Endodermal cell (in vitro differentiated cells): ENCODE data around the gene UFD1. TPM values are rescaled to one million over a fixed set of nuclear protein-coding genes. Genes with fewer than 3 reads are reported as not detected.

Experiments
- DNase-seq: peaks from one replicate; pipeline ENCODE4 v3.0.0-alpha.2; 2017
- H3K27ac ChIP-seq: 2 replicates; pipeline ENCODE4 v1.5.1; 2013; ENCODE audit warnings: mild to moderate bottlenecking, low read depth, low read length, moderate library complexity
- H3K27me3 ChIP-seq: 2 replicates; pipeline ENCODE4 v1.6.1; 2013; ENCODE audit warnings: mild to moderate bottlenecking, low read length, moderate library complexity; ENCODE audit not compliant: insufficient read depth, control insufficient read depth, poor library complexity, severe bottlenecking
- H3K36me3 ChIP-seq: 2 replicates; pipeline ENCODE4 v1.7.0; 2013; ENCODE audit warnings: mild to moderate bottlenecking, low read length, moderate library complexity; ENCODE audit not compliant: control insufficient read depth, insufficient read depth
- H3K4me1 ChIP-seq: one replicate; pipeline ENCODE4 v1.7.0; 2013; ENCODE audit warnings: low read length; ENCODE audit not compliant: control insufficient read depth, insufficient read depth
- H3K4me3 ChIP-seq: 2 replicates; pipeline ENCODE4 v1.5.1; 2013; ENCODE audit warnings: mild to moderate bottlenecking, low read length, moderate library complexity
- H3K9ac ChIP-seq: 2 replicates; pipeline ENCODE4 v1.6.1; 2013; ENCODE audit warnings: mild to moderate bottlenecking, low read length, moderate library complexity; ENCODE audit not compliant: poor library complexity, severe bottlenecking; ENCODE audit errors: extremely low read depth
- H3K9me3 ChIP-seq: 2 replicates; pipeline ENCODE4 v1.6.1; 2013; ENCODE audit warnings: mild to moderate bottlenecking, low read length, moderate library complexity; ENCODE audit not compliant: control insufficient read depth
- H3K27ac Mint-ChIP-seq: 2 replicates; pipeline ENCODE4 v1.8.0; 2020; ENCODE audit warnings: mixed read lengths
- H3K27me3 Mint-ChIP-seq: 2 replicates; pipeline ENCODE4 v1.8.0; 2021; ENCODE audit warnings: mild to moderate bottlenecking, mixed read lengths; ENCODE audit not compliant: insufficient read depth
- H3K36me3 Mint-ChIP-seq: 2 replicates; pipeline ENCODE4 v1.8.0; 2020; ENCODE audit warnings: low read depth, mixed read lengths
- H3K4me1 Mint-ChIP-seq: 2 replicates; pipeline ENCODE4 v1.8.0; 2020; ENCODE audit warnings: mixed read lengths
- H3K4me3 Mint-ChIP-seq: 2 replicates; pipeline ENCODE4 v1.8.0; 2020; ENCODE audit warnings: mild to moderate bottlenecking, moderate library complexity, mixed read lengths
- H3K9me3 Mint-ChIP-seq: 2 replicates; pipeline ENCODE4 v1.8.0; 2020; ENCODE audit warnings: mild to moderate bottlenecking, mixed read lengths
- WGBS, 2 experiments: methylation state at CpG; one replicate each; pipeline versions ENCODE4 v1.1.5 to v1.1.7; 2013; ENCODE audit warnings: missing lambda C conversion rate in 2 of 2, mixed read lengths in 1 of 2; ENCODE audit not compliant: insufficient coverage in 1 of 2, insufficient read length in 1 of 2; 5-methylcytosine and 5-hydroxymethylcytosine counted together
- total RNA-seq, 2 donors: library from RNA; stranded (reverse); fragmentation: NEBNext Ultra II Directional in 1 of 2; extraction: Animal tissue kit (Norgen Biotek cat#: 25700) in 1 of 2; gene quantifications; 2 replicates in 1 of 2; 3 replicates in 1 of 2; pipeline ENCODE4 v1.2.1, GENCODE V29; 2021
- TF ChIP-seq, protein P1 (sequence below): fragments of 200-600 bp; sonication (generic); conservative IDR thresholded peaks from 2 replicates; pipeline ENCODE4 v1.5.0; 2021; ENCODE audit warnings: antibody characterized with exemption, mild to moderate bottlenecking

Gene UFD1
- total RNA-seq, 2 donors from 2014 or later: 67.7 to 69.2 TPM

GRCh38 chr22:19503367-19503766 is 24.4 kb upstream of the UFD1 start:
- H3K9me3 ChIP-seq: no peaks in the 10 kb centered on the region
- H3K27ac Mint-ChIP-seq: no peak overlapping the region
- H3K27me3 ChIP-seq: no peaks in the 10 kb centered on the region
- 85 to 91% methylated on average over 5 to 7 of the region's 7 CpGs for WGBS, 2 experiments
- no peak for DNase-seq
- no peaks in the 10 kb centered on the region for H3K27me3 Mint-ChIP-seq
- H3K4me3 ChIP-seq: no peak overlapping the region
- H3K36me3 ChIP-seq: peaks cover 10% of the 10 kb centered on the region
- no peaks in the 10 kb centered on the region for H3K4me1 ChIP-seq
- no peak overlapping the region for H3K9ac ChIP-seq
- H3K4me1 Mint-ChIP-seq: no peaks in the 10 kb centered on the region
- no peaks in the 10 kb centered on the region for H3K9me3 Mint-ChIP-seq
- peaks cover 9% of the 10 kb centered on the region for H3K36me3 Mint-ChIP-seq
- no peak overlapping the region for H3K27ac ChIP-seq
- TF ChIP-seq, protein P1, sequence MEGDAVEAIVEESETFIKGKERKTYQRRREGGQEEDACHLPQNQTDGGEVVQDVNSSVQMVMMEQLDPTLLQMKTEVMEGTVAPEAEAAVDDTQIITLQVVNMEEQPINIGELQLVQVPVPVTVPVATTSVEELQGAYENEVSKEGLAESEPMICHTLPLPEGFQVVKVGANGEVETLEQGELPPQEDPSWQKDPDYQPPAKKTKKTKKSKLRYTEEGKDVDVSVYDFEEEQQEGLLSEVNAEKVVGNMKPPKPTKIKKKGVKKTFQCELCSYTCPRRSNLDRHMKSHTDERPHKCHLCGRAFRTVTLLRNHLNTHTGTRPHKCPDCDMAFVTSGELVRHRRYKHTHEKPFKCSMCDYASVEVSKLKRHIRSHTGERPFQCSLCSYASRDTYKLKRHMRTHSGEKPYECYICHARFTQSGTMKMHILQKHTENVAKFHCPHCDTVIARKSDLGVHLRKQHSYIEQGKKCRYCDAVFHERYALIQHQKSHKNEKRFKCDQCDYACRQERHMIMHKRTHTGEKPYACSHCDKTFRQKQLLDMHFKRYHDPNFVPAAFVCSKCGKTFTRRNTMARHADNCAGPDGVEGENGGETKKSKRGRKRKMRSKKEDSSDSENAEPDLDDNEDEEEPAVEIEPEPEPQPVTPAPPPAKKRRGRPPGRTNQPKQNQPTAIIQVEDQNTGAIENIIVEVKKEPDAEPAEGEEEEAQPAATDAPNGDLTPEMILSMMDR: no peak
- H3K4me3 Mint-ChIP-seq: no peak overlapping the region

- Histone ChIP-seq H3K27me3 (no peaks in the 10 kb centered on the region), H3K4me3 (no peak overlapping the region), H3K27ac (no peak overlapping the region), H3K9ac (no peak overlapping the region), H3K9me3 (no peaks in the 10 kb centered on the region), H3K36me3 (peaks cover 15% of the 10 kb centered on the region), H3K4me1 (no peaks in the 10 kb centered on the region)
- H3K27me3 Mint-ChIP-seq: no peaks in the 10 kb centered on the region
- no peaks in the 10 kb centered on the region for H3K4me1 Mint-ChIP-seq
- TF ChIP-seq, protein P1: no peak
- H3K27ac Mint-ChIP-seq: no peak overlapping the region
- no peak for DNase-seq
- 100% methylated on average over 1 to 3 of the region's 3 CpGs for WGBS, 2 experiments
- no peak overlapping the region for H3K4me3 Mint-ChIP-seq
- peaks cover 11% of the 10 kb centered on the region for H3K36me3 Mint-ChIP-seq
- H3K9me3 Mint-ChIP-seq: no peaks in the 10 kb centered on the region
Measured at GRCh38 chr22:19501897-19502447, 23.0 kb upstream of the UFD1 start.

- H3K27ac Mint-ChIP-seq: no peak overlapping the region
- H3K9ac ChIP-seq: no peak overlapping the region
Measured at GRCh38 chr22:19499880-19500242, 20.9 kb upstream of the UFD1 start.

More at GRCh38 chr22:19499880-19500242, 20.9 kb upstream of the UFD1 start:
- Histone ChIP-seq H3K4me1 (no peaks in the 10 kb centered on the region), H3K9me3 (no peaks in the 10 kb centered on the region), H3K27me3 (no peaks in the 10 kb centered on the region), H3K27ac (no peak overlapping the region), H3K4me3 (no peak overlapping the region), H3K36me3 (peaks cover 31% of the 10 kb centered on the region)
- WGBS, 2 experiments: 96 to 100% methylated on average over 3 to 4 of the region's 4 CpGs
- Mint-ChIP-seq H3K4me3 (no peak overlapping the region), H3K36me3 (peaks cover 12% of the 10 kb centered on the region), H3K27me3 (no peaks in the 10 kb centered on the region), H3K9me3 (no peaks in the 10 kb centered on the region), H3K4me1 (no peaks in the 10 kb centered on the region)
- TF ChIP-seq, protein P1: no peak
- DNase-seq: no peak
